ENCODE data around the gene COG5. TPM values are rescaled to one million over a fixed set of nuclear protein-coding genes. Genes with fewer than 3 reads are reported as not detected.

COG5 gene
- total and polyA plus RNA-seq, 2 of the 8 experiments (the other 6 are each of a cell fraction or from before 2014, with no cell fraction given): 10.5 to 28.1 TPM

DNA sequence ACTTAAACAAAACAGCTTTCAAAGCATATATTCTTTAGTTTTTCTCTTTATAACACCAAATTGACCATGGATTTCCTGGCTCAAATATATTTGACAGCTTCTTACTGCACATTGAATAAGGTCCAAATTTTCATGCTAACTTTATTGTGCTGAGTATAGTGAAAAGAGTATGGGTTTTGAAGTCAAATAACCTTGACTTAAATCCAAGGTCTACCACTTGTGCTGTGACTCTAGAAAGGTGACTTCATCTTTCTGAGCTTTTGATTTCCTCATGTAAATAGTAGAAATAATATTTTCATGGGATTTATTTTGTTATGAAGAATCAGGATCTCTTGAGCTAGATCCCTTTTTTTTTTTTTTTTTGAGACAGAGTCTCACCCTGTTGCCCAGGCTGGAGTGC, 233.2 kb downstream of the COG5 start (continued):
- TF ChIP-seq, protein P1, sequence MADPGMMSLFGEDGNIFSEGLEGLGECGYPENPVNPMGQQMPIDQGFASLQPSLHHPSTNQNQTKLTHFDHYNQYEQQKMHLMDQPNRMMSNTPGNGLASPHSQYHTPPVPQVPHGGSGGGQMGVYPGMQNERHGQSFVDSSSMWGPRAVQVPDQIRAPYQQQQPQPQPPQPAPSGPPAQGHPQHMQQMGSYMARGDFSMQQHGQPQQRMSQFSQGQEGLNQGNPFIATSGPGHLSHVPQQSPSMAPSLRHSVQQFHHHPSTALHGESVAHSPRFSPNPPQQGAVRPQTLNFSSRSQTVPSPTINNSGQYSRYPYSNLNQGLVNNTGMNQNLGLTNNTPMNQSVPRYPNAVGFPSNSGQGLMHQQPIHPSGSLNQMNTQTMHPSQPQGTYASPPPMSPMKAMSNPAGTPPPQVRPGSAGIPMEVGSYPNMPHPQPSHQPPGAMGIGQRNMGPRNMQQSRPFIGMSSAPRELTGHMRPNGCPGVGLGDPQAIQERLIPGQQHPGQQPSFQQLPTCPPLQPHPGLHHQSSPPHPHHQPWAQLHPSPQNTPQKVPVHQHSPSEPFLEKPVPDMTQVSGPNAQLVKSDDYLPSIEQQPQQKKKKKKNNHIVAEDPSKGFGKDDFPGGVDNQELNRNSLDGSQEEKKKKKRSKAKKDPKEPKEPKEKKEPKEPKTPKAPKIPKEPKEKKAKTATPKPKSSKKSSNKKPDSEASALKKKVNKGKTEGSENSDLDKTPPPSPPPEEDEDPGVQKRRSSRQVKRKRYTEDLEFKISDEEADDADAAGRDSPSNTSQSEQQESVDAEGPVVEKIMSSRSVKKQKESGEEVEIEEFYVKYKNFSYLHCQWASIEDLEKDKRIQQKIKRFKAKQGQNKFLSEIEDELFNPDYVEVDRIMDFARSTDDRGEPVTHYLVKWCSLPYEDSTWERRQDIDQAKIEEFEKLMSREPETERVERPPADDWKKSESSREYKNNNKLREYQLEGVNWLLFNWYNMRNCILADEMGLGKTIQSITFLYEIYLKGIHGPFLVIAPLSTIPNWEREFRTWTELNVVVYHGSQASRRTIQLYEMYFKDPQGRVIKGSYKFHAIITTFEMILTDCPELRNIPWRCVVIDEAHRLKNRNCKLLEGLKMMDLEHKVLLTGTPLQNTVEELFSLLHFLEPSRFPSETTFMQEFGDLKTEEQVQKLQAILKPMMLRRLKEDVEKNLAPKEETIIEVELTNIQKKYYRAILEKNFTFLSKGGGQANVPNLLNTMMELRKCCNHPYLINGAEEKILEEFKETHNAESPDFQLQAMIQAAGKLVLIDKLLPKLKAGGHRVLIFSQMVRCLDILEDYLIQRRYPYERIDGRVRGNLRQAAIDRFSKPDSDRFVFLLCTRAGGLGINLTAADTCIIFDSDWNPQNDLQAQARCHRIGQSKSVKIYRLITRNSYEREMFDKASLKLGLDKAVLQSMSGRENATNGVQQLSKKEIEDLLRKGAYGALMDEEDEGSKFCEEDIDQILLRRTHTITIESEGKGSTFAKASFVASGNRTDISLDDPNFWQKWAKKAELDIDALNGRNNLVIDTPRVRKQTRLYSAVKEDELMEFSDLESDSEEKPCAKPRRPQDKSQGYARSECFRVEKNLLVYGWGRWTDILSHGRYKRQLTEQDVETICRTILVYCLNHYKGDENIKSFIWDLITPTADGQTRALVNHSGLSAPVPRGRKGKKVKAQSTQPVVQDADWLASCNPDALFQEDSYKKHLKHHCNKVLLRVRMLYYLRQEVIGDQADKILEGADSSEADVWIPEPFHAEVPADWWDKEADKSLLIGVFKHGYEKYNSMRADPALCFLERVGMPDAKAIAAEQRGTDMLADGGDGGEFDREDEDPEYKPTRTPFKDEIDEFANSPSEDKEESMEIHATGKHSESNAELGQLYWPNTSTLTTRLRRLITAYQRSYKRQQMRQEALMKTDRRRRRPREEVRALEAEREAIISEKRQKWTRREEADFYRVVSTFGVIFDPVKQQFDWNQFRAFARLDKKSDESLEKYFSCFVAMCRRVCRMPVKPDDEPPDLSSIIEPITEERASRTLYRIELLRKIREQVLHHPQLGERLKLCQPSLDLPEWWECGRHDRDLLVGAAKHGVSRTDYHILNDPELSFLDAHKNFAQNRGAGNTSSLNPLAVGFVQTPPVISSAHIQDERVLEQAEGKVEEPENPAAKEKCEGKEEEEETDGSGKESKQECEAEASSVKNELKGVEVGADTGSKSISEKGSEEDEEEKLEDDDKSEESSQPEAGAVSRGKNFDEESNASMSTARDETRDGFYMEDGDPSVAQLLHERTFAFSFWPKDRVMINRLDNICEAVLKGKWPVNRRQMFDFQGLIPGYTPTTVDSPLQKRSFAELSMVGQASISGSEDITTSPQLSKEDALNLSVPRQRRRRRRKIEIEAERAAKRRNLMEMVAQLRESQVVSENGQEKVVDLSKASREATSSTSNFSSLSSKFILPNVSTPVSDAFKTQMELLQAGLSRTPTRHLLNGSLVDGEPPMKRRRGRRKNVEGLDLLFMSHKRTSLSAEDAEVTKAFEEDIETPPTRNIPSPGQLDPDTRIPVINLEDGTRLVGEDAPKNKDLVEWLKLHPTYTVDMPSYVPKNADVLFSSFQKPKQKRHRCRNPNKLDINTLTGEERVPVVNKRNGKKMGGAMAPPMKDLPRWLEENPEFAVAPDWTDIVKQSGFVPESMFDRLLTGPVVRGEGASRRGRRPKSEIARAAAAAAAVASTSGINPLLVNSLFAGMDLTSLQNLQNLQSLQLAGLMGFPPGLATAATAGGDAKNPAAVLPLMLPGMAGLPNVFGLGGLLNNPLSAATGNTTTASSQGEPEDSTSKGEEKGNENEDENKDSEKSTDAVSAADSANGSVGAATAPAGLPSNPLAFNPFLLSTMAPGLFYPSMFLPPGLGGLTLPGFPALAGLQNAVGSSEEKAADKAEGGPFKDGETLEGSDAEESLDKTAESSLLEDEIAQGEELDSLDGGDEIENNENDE (IDR thresholded peaks at IDR 0.05; ENCODE audit: insufficient replicate concordance, low read length): no peak
- TF ChIP-seq SUZ12 (IDR thresholded peaks at IDR 0.05; ENCODE audit: low read length) (no peak), EZH2 (IDR thresholded peaks at IDR 0.05; ENCODE audit: low read depth, low read length, severe bottlenecking) (no peak), RXRA (IDR thresholded peaks at IDR 0.05; ENCODE audit: insufficient read depth, low read depth, low read length) (no peak), RNF2 (IDR thresholded peaks at IDR 0.05; ENCODE audit: borderline replicate concordance, low read depth, low read length, missing control alignments, poor library complexity, severe bottlenecking) (no peak), SAP30 (IDR thresholded peaks at IDR 0.05; ENCODE audit: insufficient read depth, insufficient replicate concordance, low read length) (no peak), HDAC2 (IDR thresholded peaks at IDR 0.05; ENCODE audit: borderline replicate concordance in 1 of 2, low read depth in 2 of 2, low read length in 2 of 2) (no peak), BACH1 (IDR thresholded peaks at IDR 0.05; ENCODE audit: low read length) (no peak), RBBP5 (IDR thresholded peaks at IDR 0.05; ENCODE audit: borderline replicate concordance, low read depth, low read length) (no peak)
